Activated naive CD8-positive, alpha-beta T cell treated with anti-CD3 and anti-CD28 coated beads for 36 hours (primary cell): ENCODE measurements around the gene LRP8. TPM values are rescaled to one million over a fixed set of nuclear protein-coding genes. Genes with fewer than 3 reads are reported as not detected.
"Not testable (repeated sequence)": the region's sequence is repeated elsewhere in the genome, so short reads cannot be mapped to it uniquely, and the experiment has no call there.

Source experiments
- DNase-seq: peaks from one replicate; pipeline ENCODE4 v3.0.0; 2021
- H3K27ac Mint-ChIP-seq: one replicate; pipeline ENCODE4 v1.8.0; 2022; ENCODE audit warnings: mild to moderate bottlenecking, moderate library complexity, mixed read lengths
- H3K27me3 Mint-ChIP-seq: one replicate; pipeline ENCODE4 v1.8.0; 2022; ENCODE audit warnings: mild to moderate bottlenecking, mixed read lengths
- H3K36me3 Mint-ChIP-seq: one replicate; pipeline ENCODE4 v1.8.0; 2021; ENCODE audit warnings: mild to moderate bottlenecking, mixed read lengths
- H3K4me1 Mint-ChIP-seq: one replicate; pipeline ENCODE4 v1.8.0; 2021; ENCODE audit warnings: mixed read lengths
- H3K4me3 Mint-ChIP-seq: one replicate; pipeline ENCODE4 v1.8.0; 2022; ENCODE audit warnings: mild to moderate bottlenecking, moderate library complexity, mixed read lengths
- H3K9me3 Mint-ChIP-seq: one replicate; pipeline ENCODE4 v1.8.0; 2022; ENCODE audit warnings: mixed read lengths
- total RNA-seq, 2 experiments: library from RNA; stranded (reverse); gene quantifications; one replicate each; pipeline ENCODE4 v1.2.3, GENCODE V29; 2021

Gene LRP8
- total RNA-seq, 2 experiments from 2014 or later = 42.3 to 47.7 TPM

DNA sequence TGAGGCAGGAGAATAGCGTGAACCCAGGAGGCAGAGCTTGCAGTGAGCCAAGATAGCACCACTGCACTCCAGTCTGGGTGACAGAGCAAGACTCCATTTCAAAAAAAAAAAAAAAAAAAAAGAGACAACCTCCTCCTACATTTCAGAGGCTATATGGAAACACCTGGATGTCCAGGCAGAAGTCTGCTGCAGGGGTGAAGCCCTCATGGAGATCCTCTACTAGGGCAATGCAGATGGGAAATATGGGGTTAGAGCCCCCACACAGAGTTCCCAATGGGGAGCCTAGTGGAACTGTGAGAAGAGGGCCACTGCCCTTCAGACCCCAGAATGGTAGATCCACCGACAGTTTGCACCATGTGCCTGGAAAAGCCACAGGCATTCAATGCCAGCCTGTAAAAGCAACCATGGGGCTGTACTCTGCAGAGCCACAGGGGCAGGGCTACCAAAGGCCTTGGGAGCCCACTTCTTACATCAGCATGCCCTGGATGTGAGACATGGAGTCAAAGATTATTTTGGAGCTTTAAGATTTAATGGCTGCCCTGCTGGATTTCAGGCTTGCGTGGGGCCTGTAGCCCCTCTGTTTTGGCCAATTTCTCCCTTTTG, 121.7 kb downstream of the LRP8 start:
- peaks cover 15% of the 10 kb centered on the region for H3K9me3 Mint-ChIP-seq
- H3K36me3 Mint-ChIP-seq = peaks cover 59% of the 10 kb centered on the region
- H3K4me1 Mint-ChIP-seq, H3K4me3 Mint-ChIP-seq, DNase-seq, H3K27ac Mint-ChIP-seq, H3K27me3 Mint-ChIP-seq: not testable (repeated sequence)

DNA sequence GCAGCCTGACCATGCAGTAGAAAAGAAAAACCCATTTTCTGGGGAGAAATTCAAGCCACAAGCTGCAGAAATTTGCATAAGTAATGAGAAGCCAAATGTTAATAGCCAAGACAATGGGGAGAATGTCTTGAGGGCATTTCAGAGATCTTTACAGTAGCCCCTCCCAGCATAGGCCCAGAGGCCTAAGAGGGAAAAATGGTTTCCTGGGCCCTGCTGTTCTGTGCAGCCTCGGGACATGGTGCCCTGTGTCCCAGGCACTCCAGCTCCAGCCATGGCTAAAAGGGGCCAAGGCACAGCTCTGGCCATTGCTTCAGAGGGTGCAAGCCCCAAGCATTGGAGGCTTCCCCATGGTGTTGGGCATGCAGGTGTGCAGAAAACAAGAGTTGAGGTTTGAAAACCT, 122.4 kb downstream of the LRP8 start:
- Mint-ChIP-seq H3K9me3 (peaks cover 15% of the 10 kb centered on the region), H3K36me3 (peaks cover 59% of the 10 kb centered on the region)
- H3K27me3 Mint-ChIP-seq, DNase-seq, H3K4me3 Mint-ChIP-seq, H3K4me1 Mint-ChIP-seq, H3K27ac Mint-ChIP-seq: not testable (repeated sequence)

DNA sequence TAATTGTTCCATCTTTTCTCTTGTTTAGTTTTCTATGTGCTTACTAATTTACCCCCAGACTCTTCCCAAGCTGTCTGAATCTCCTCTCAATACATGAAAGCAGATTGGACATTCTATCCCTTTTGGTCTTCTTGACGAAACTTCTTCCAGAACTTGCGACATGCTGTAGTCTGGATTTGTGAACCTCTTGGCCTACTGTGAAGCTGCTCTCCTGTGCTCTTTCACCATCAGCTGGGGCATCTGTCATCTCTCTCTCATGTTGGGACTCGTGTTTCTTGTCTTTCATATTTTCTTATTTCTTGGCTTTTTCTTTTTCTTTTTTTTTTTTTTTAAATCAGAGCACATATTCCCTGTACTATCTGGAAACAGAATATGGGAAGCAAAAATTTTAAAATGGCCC, 124.4 kb downstream of the LRP8 start:
- no peaks in the 10 kb centered on the region for H3K27me3 Mint-ChIP-seq
- no peak overlapping the region for H3K27ac Mint-ChIP-seq
- DNase-seq = no peak
- peaks cover 15% of the 10 kb centered on the region for H3K9me3 Mint-ChIP-seq
- H3K4me3 Mint-ChIP-seq = no peak overlapping the region
- H3K36me3 Mint-ChIP-seq = peaks cover 54% of the 10 kb centered on the region
- H3K4me1 Mint-ChIP-seq = peaks cover 2% of the 10 kb centered on the region

DNA sequence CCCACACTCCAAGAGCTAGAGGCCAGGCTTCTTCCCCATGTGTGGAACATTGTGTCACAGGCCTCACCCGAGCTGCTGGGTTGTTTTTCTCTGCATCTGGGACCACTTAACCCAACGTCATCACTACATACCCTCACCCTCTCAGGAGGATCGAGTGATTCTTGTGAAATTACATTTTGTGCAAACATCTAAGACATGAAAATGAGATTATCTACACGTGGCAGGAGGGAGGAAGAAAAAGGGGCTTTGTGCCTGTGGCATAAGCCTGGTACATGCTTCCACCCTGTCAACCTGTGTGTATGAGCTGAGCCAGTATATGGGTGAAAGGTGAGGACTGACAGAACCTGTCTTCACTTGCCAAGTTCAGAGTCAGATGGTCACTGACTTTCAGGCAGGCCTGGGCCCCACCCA, 129.6 kb downstream of the LRP8 start:
- no peaks in the 10 kb centered on the region for H3K27me3 Mint-ChIP-seq
- no peaks in the 10 kb centered on the region for H3K9me3 Mint-ChIP-seq
- peak overlapping the region; percentile 93 for H3K27ac Mint-ChIP-seq
- peak overlapping the region; percentile 90 for H3K4me3 Mint-ChIP-seq
- no peak for DNase-seq
- peaks cover 20% of the 10 kb centered on the region for H3K4me1 Mint-ChIP-seq
- H3K36me3 Mint-ChIP-seq = peaks cover 24% of the 10 kb centered on the region

DNA sequence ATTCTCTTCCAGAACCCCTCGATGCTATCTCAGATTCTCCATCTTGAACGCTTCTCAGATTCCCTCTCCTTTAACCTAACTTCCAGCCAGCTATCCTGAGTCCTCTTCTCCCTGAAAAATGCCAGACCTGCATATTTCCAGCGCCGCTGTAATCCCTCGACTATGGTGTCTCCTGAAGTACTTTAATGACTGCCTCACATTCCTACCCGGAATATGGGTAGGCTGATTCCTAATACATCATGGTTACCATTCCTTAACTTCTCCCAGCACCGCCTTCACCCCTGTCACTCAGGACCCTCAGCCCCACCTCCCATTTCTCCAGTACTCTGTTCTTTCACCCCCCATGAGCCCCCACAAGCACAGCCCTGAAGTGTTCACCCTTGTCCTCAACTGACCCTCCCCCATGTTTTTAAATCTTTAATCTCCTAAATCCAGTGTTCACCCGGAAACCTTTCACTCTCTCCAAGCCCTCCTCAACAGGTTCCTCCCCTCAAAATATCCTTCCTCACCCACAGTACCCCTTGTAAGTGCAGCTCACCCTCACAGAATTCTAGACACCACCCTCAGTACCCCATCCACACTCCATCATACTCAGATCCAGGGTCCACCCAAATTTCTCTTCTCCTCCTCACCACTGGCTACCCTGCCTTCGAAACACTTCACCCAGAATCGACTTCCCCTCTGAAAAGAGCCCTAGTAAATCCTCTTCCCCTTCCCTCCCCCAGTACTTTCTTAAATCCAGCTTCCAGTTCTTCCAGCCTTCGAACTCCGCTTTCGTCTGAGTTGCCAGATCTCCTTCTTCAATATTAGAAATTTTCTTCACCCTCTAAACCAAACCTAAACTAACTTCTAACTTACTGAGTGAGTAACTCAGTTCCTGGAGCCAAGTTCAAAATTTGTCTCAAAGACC, 130.3 kb downstream of the LRP8 start:
- H3K4me1 Mint-ChIP-seq = peaks cover 20% of the 10 kb centered on the region
- no peaks in the 10 kb centered on the region for H3K9me3 Mint-ChIP-seq
- H3K27ac Mint-ChIP-seq = peak overlapping the region; percentile 93
- peaks cover 18% of the 10 kb centered on the region for H3K36me3 Mint-ChIP-seq
- H3K4me3 Mint-ChIP-seq = peak overlapping the region; percentile 90
- no peaks in the 10 kb centered on the region for H3K27me3 Mint-ChIP-seq
- DNase-seq = no peak

DNA sequence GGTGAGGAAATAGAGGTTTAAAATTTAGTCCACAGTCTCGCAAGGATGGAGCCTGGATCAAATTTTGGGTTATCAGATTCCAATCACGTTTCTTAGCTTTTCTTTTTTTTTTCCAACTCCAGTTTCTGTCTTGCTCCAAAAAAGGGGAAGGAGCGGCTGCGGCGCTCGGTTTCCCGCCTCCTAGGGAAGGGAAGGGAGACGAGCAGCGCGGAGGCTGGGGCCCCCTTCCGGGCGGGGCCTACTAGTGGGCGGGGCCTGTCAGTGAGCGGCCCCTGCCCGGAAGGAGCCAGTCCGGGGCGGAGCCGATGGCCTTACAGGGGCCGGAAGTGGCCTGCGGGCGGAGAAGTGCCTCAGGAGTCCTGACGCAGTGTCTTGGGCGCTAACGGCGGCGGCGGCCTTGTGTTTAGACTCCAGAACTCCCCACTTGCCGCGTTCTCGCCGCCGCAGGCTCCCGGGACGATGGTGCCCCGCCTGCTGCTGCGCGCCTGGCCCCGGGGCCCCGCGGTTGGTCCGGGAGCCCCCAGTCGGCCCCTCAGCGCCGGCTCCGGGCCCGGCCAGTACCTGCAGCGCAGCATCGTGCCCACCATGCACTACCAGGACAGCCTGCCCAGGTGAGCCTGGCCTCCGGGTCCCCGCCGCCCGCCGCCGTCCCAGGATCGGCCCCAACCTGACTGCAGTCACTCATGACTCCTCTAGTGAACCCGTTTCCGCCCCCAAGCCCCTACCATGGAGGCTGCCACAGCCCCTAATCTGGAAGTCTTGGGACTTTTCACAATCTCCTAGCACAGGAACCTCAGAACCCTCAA, 131.2 kb downstream of the LRP8 start, which contains the start of gene CPT2:
TSS of gene CPT2 (plus strand) at position 340 of the 806 bp plus-strand sequence. CDS start at position 460, 120 bp downstream.
- H3K36me3 Mint-ChIP-seq = peaks cover 13% of the 10 kb centered on the region
- H3K9me3 Mint-ChIP-seq = no peaks in the 10 kb centered on the region
- peaks cover 20% of the 10 kb centered on the region for H3K4me1 Mint-ChIP-seq
- H3K27me3 Mint-ChIP-seq = no peaks in the 10 kb centered on the region
- DNase-seq = peak; percentile 95
- peak within 1 kb of the TSS; percentile 93 for H3K27ac Mint-ChIP-seq
- peak within 1 kb of the TSS; percentile 90 for H3K4me3 Mint-ChIP-seq

DNA sequence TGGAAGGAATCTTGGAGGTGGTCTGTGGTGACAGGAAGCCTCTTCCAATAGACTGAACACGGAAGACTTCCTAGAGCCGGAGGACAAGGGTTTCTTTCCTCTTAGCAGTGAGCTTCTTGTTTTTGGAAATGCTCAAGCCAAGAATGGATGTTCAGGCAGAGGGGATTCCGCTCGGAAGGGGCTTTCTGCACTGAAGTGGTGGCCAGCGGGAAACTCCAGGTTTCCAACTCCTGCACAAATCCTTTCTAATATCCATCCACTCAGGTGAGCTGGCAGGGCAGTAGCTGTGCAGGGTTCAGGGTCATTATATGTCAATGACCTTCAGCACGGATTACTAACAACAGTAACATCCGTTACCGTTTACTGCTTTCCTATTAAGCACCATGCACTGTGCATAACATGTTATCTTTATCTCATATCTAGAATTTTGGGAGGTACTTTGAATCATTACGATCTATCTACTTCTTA, 131.8 kb downstream of the LRP8 start:
- Mint-ChIP-seq H3K9me3 (no peaks in the 10 kb centered on the region), H3K27ac (peak overlapping the region; percentile 92), H3K36me3 (peaks cover 13% of the 10 kb centered on the region), H3K4me3 (peak overlapping the region; percentile 79), H3K4me1 (peaks cover 20% of the 10 kb centered on the region), H3K27me3 (no peaks in the 10 kb centered on the region)
- no peak for DNase-seq

DNA sequence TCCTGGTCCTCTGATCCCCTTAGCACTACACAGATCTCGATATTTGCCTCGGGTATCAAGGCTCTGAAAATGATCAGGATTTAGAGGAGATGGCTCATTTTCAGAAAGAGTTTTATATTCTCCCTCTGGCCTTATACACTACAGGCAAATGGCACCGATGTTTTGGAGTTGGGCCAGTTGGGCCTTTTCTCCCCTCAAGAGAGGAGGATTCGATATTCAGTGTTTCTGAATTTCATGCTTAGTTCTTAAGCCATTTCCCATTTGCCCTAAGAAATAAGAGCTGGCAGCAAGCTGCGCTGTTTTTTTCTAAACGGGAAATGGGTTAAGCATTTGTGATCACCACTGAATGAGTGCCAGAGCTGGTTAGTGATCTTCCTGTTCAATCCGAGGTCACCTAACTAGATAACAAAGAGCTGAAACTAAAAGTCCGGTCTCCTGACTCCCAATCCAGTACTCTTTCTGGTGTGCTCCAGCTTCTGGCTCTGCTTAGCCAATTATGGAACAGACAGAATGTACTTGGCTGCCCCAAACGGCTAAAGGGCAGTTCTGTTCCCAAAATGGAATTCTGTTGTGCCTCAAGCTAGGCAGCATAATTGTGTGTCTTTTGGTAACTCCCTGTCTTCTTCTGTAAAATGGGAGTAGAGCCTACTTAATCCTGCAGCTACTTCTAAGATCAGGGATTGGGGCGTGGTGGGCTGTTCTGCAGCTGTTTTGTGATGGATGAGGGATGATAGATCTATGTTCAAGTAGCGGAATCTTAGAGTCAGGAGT, 132.4 kb downstream of the LRP8 start:
- Mint-ChIP-seq H3K36me3 (peaks cover 13% of the 10 kb centered on the region), H3K27ac (no peak overlapping the region), H3K4me1 (peaks cover 20% of the 10 kb centered on the region), H3K9me3 (no peaks in the 10 kb centered on the region), H3K4me3 (no peak overlapping the region), H3K27me3 (no peaks in the 10 kb centered on the region)
- DNase-seq = no peak

Other genes starting within 250 kb of the LRP8 start
- not detected for gene SLC1A7, start 185.4 kb downstream of the LRP8 start, total RNA-seq
- 10 to 100 TPM; 21.6 to 24.6 TPM for gene CPT2, start 131.2 kb downstream of the LRP8 start, total RNA-seq
- gene CZIB, start 107.4 kb downstream of the LRP8 start, total RNA-seq = 10 to 100 TPM; 43.4 to 44.8 TPM
- 100 to 1,000 TPM; 114 to 118 TPM for gene MAGOH, start 89.6 kb downstream of the LRP8 start, total RNA-seq
- not detected for gene DMRTB1, start 131.3 kb upstream of the LRP8 start, total RNA-seq